Measurements from ENCODE around the gene PDE3A. TPM values are rescaled to one million over a fixed set of nuclear protein-coding genes. Genes with fewer than 3 reads are reported as not detected.

The PDE3A gene
- total RNA-seq, 1 donor from 2014 or later: 1.3 TPM

- Mint-ChIP-seq H3K9me3 (ENCODE audit: unreplicated experiment) (no peaks in the 10 kb centered on the region), H3K27ac (ENCODE audit: unreplicated experiment) (no peak overlapping the region), H3K36me3 (ENCODE audit: unreplicated experiment) (no peaks in the 10 kb centered on the region), H3K4me1 (ENCODE audit: low read depth, unreplicated experiment) (no peaks in the 10 kb centered on the region), H3K4me3 (ENCODE audit: unreplicated experiment) (no peak overlapping the region), H3K27me3 (ENCODE audit: unreplicated experiment) (no peaks in the 10 kb centered on the region)
- no peak for TF ChIP-seq CTCF (IDR thresholded peaks at IDR 0.05; ENCODE audit: partially characterized antibody, unreplicated experiment)
- no peak for DNase-seq
Observed at GRCh38 chr12:20625531-20625930, 257.2 kb downstream of the PDE3A start.

GRCh38 chr12:20627001-20627588, 258.8 kb downstream of the PDE3A start:
- Mint-ChIP-seq H3K27ac (ENCODE audit: unreplicated experiment) (no peak overlapping the region), H3K36me3 (ENCODE audit: unreplicated experiment) (no peaks in the 10 kb centered on the region), H3K9me3 (ENCODE audit: unreplicated experiment) (no peaks in the 10 kb centered on the region)

GRCh38 chr12:20628226-20628787, 260.0 kb downstream of the PDE3A start:
- no peak overlapping the region for H3K27ac Mint-ChIP-seq (ENCODE audit: unreplicated experiment)
- no peak for DNase-seq

More at GRCh38 chr12:20627001-20627588, 258.8 kb downstream of the PDE3A start:
- DNase-seq: no peak
- H3K4me1 Mint-ChIP-seq (ENCODE audit: low read depth, unreplicated experiment): no peaks in the 10 kb centered on the region
- TF ChIP-seq CTCF (IDR thresholded peaks at IDR 0.05; ENCODE audit: partially characterized antibody, unreplicated experiment): no peak
- no peak overlapping the region for H3K4me3 Mint-ChIP-seq (ENCODE audit: unreplicated experiment)
- no peaks in the 10 kb centered on the region for H3K27me3 Mint-ChIP-seq (ENCODE audit: unreplicated experiment)

GRCh38 chr12:20628999-20629398, 260.7 kb downstream of the PDE3A start:
- Mint-ChIP-seq H3K36me3 (ENCODE audit: unreplicated experiment) (no peaks in the 10 kb centered on the region), H3K27ac (ENCODE audit: unreplicated experiment) (no peak overlapping the region)

More at GRCh38 chr12:20628226-20628787, 260.0 kb downstream of the PDE3A start:
- Mint-ChIP-seq H3K36me3 (ENCODE audit: unreplicated experiment) (no peaks in the 10 kb centered on the region), H3K4me1 (ENCODE audit: low read depth, unreplicated experiment) (no peaks in the 10 kb centered on the region), H3K9me3 (ENCODE audit: unreplicated experiment) (no peaks in the 10 kb centered on the region), H3K27me3 (ENCODE audit: unreplicated experiment) (no peaks in the 10 kb centered on the region), H3K4me3 (ENCODE audit: unreplicated experiment) (no peak overlapping the region)
- TF ChIP-seq CTCF (IDR thresholded peaks at IDR 0.05; ENCODE audit: partially characterized antibody, unreplicated experiment): no peak

More at GRCh38 chr12:20628999-20629398, 260.7 kb downstream of the PDE3A start:
- TF ChIP-seq CTCF (IDR thresholded peaks at IDR 0.05; ENCODE audit: partially characterized antibody, unreplicated experiment): no peak
- Mint-ChIP-seq H3K9me3 (ENCODE audit: unreplicated experiment) (no peaks in the 10 kb centered on the region), H3K27me3 (ENCODE audit: unreplicated experiment) (no peaks in the 10 kb centered on the region), H3K4me1 (ENCODE audit: low read depth, unreplicated experiment) (no peaks in the 10 kb centered on the region), H3K4me3 (ENCODE audit: unreplicated experiment) (no peak overlapping the region)
- DNase-seq: no peak

All from glutamatergic neuron (in vitro differentiated cells).